GM19099 (cell line): ENCODE data around the gene BIRC5.

Experiments used
- POLR2A ChIP-seq: IDR thresholded peaks from 3 replicates; pipeline ENCODE4 v1.6.1; 2011; ENCODE audit warnings: low read depth; ENCODE audit not compliant: insufficient read length; ENCODE audit errors: extremely low read depth

BIRC5 gene

DNA sequence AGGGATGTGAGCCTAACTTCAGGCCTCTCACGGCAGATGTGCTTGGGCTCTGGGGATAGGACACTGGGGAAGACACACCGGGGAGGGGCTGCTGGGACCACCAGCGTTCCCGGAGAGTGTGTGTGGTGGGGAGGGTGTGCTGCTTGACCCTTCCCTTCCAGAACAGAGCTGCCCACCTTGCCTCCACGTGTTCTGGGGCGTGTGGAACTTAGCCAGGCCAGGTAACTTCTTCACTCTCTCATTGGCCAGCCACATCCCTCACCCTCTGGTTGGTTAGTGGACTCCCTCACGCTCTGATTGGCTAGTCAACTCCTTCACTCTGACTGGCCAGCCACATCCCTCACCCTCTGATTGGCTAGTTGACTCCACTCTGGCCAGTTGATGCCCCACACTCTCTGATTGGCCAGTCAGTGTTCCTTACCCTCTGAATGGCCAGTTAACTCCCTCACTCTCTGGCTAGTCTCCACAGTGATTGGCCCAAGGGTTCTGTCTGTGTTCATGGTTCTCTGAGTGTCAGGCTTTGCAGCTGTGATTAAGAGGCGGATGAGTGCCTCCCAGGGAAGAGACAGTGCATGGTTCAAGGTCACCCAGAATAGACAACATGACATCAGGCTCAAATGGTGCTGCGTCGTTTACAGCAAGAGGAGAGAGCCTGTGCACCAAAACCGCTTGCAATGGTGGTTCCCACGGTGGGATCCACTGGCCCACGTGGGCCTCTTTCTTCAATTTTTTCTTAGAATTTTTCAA is 27.4 kb downstream of the BIRC5 start:
- no peak for TF ChIP-seq POLR2A

DNA sequence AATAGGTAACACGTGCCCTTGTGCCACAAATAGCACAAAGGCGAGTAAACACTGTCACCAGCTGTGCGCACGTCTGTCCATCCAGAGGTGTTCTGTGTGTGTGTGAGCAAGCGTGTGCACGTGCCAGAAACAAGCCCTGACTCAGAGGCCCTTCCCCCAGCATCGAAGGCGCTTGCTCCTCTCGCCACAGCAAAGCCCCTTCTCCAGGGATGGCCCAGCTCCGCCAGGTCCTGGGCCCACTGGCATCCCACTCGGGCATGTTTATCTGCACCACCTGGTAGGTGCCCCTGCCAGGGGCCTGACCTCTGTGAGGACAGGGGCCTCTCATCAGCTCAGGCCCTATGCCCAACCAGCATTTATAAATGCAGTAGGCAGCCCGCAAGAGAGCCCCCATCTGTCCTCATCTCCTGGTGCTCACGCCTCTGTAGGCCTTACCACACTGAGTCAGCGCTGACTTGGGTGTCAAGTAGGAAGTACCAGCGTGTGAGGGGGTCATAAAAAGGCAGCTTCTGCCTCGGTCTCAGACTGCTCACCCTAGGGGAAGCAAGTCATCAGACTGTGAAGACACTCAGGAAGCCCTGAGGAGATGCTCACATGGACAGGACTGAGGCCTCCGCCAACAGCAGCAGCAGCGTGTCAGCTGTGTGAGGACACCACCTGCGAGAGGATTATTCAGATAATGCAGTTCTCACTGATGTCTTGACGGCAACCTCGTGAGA is 28.1 kb downstream of the BIRC5 start:
- no peak for TF ChIP-seq POLR2A

DNA sequence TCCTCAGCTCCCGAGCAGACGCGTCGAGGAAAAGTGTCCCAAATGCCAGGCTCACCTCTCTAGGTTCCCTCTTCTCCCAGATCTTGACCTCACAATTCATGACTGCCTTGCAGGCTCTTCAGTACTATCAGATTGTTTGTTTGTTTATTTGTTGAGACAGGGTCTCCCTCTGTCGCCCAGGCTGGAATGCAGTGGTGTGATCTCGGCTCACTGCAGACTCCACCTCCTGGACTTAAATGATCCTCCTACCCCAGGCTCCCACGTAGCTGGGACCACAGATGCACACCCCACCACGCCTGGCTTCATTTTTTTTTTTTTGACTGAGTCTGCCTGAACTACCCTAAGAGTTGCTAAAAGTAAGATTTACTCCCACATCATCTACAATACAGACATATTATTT is 33.3 kb downstream of the BIRC5 start:
- TF ChIP-seq POLR2A = no peak

DNA sequence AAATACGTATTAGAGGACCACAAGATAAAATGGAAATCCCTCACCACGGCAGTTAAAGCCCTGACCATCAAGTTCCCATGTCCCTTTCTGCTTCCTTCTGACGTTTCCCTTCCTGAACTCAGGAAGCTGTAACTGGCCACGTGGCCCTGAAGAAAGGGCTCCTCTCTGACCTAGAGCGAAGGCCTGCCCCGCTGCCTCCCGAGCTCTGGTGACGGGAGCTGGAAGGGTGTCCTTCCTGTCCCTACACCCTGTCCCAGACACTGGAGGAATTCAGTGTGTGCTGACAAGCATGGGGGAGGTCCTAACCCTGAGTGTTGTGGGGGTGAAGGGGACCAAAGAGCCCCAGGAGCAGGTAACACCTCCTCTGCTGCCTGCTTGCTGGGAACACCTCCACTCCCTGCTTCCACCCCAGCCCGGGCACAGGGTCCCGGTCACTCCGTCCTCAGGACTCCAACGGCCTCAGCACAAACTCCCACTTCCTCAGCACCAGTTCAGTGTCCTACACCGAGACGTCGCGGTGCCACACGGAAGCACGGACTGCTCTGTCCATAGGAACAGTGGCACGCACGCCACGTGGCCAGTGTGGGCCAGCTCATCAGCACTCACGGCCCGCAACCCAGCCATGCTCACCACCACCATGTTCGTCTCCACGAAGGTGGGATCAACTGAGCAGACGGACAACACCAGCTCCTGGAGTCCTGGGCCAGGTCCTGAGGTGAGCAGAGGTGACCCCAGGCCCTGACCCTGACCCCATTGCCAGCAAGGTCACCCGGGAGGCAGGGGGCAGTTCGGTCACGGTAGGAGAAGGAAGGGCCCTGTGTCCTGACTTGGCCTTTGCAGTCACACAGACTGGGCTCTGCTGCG is 34.2 kb downstream of the BIRC5 start:
- TF ChIP-seq POLR2A = no peak

DNA sequence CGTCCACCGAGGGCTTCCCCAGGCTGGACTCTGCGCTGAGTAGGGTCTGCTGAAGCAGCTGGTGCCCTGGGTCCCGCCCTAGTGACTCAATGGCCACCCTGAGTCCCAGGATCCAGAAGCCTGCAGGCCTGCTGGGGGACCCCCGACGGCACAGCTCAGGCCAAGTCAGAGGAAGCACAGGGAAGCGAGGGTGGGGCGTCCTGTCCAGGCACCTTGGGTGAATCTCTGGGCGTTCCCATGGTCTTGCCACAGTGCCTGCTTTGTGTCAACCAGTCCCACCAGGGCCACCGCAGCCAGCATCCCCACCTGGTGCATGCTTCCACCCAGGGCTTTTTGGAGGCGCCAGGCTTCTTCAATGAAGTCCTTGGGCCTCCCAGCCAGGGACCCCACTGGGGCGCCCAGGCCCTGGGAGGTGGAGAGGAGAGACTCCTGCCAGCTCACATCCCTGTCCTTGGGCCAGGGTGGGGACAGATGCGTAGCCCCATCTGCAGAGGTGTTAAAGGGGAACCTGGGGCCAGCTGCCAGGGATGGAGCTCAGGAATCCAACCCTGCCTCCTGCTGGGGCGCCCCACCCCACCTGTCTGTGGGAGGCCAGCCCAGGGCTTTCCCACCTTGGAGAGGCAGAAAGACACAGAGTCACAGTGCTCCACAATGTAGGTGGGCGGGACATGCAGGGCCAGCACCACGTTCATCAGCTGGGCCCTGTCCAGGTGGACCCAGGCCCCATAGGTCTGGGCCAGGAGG is 35.2 kb downstream of the BIRC5 start:
- TF ChIP-seq POLR2A = no peak

DNA sequence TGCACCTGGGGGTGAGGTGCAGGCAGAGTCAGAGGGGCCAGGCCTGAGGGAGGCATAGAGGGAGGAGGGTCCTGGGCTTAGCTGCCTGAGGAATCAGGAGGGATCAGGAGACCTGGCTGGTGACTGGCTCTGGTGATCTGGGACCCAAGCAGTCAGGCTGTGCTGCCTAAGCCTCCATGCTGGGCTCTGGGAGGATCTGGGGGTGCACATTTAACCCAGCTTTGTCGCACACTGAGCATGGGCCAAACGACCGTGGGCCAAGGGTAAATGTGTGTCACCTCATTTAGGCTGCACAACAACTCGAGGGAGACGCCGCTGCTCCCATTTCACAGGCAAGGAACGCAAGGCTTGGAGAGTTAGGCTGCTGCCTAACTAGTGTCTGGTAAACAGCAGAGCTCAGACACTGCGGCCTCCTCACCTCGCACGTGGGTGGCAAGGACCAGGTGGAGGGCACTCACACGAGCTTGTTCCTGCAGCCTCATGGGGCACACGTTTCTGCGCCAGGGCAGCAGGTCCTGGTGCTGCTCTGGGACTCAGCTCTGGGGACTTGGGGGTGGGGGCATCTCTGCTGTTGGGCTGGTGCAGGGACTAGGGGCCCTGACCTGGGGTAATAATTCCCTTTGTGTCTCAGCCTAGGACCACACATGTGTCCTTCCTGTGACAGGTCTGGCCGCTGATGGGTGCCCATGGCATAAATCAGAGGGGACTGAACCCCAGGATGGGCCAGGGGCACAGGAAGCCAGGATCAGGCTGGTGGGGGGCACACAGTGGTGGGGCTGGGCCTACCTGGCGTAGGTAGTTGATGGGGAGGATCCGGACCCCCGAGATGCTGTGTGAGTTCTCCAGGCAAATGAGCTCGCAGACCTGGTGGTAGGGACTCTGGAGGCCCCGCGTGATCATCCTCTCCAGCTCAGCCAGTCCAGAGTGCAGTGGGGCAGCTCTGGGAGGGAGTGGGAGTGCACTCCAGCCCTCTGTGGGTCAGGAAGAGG is 36.1 kb downstream of the BIRC5 start:
- TF ChIP-seq POLR2A = no peak

DNA sequence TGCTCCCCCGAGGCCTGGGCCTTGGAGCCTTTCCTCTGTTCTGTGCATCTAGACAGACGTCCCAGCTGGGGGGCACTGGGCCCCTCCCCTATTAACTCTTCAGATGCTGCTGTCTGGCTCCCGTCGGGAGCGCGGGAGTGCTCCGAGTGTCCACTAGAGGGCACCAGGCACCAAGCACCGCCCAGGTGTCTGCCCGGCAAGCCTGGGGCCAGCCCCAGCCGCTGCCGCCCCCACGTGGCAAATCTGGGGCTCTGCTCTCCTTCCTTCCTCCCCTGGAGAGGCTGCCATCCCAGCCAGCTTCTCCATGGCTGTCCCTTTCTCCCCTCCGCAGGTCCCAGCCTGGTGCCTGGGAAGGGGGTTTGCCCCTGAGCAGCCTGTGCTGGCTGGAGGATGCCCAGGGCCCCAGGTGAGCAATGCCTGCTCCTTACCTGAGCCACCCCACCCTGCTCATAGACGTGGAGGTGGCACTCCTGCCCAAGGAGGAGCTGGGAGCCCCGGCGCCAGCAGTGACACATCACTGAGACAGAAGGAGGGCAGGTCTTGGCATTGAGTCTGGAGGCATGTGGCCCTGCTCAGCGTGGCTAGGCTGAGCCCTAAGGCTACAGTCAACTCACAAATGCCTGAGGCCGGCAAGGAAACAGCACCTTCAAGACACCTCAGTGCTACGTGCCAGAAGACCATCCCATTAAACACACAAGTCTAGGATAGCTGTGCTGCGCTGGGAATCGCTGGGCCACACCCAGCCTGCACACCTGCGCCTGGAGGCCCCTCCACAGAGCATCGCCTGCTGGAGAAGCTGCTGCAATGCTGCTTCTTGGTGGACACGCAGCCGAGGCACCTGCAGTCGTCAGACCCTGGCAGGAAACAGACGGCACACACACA is 37.1 kb downstream of the BIRC5 start:
- no peak for TF ChIP-seq POLR2A

DNA sequence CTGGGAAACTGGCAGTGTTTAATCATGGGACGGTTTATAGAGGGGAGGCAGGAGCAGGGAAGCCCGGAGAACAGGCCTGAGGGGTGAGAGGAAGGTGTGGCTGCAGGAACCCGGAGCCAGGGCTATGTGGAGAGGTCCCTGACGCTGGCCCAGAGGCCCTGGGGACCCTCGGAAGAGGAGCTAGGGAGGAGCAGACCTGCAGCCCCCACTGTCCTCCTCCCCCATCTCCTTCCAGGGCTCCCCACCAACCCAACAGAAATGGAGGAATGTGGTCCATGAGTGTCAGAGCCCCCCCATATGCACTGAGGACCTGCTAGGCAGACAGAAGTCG is 37.7 kb downstream of the BIRC5 start:
- no peak for TF ChIP-seq POLR2A

DNA sequence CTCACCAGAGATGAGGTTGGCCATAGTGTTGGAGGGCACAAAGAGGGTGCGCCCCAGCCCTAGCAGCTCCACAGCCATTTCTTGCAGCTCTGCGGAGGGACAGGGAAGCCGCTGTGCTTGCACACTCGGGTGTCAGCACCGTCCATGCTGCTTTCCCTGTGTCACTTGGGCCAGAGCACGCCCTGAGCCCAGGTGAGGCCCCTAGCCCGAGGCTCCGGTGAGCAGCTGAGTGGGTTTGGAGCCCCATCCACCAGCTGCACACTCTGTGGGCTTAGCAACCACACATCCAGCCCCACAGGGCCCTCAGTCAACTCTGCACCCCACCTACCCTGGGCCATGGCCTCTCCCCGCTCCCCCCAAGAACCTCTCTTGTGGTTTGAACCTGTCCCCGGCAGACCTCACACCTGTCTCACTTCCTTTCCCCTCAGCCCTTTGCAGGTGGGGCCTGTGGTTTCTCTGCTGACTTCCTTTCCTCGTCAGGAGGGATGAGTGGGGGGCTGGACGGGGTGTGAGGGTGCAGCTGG is 38.1 kb downstream of the BIRC5 start:
- TF ChIP-seq POLR2A = no peak

DNA sequence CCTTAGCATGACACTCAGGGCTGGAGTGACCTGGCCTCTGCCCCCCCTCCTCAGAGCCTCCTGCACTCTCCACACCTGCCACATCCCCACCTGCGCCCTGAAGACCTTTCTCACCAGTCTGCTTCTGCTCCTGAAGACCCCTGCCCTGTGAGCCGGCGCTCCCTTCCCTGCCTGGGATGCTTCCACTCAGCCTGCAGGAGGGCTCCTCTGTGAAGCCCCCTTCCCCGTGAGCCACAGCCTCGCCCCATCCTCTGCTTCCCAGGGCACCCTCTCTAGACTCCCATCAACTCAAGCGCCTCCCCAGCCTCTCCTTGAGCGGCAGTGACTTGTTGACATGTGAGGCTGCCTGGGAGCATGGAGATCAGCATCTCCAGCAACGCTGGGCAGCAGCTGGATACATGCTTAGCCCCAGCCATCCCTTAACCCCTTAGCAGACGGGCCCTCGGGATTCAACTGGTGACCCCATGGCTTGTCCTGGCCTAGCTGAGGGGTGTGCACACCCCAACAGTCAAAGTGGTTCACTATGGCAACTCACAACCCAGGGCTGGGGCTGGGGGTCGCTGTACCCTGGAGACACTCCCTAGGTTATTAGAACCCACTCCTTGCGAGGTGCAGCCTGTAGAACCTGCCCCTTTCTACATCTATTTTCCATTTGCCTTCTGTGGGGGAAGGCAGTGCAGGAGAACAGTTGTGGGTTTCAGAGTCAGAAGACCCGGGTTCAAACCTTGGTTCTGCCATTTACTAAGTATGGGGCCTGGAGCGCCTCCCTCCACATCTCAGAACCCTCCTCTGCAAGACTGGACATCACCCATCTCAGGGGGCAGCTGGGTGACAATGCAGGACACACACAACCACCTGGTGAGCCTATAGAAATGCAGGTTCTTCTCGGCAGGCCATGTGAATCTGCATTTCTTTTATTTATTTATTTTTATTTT is 38.9 kb downstream of the BIRC5 start:
- no peak for TF ChIP-seq POLR2A

DNA sequence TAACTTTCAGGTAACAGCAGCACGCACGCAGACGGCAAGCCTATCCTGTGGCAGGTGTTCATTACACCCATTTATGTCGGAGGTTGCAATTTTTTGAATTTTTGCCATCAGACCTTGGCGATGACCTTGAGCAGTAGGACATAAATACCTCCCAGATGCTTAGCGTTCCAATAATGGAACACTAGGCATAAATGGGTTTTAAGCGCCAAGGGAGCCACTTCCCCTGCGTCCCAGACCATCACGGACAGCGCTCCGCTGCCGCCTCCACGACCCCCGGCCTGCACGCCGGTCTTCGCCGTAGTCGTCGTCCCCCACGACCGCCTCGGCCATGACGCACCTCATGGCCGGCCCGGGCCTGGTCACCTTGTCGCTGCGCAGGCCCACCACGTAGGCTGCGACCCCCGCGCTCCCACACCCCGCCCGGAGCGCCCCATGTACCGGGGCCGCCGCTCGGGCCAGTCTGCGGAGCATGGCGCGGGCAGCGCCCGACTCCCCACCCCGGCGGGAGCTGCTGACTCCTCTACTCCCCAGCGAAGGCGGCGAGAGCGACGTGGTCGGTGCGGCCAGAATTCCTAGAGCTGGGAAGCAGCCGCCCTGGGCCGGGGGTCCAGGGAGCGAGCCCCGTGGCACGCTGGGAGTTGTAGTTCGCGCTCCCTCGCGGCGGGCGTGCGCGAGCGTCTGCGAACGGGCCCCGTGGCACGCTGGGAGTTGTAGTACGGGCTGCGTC is 40.1 kb downstream of the BIRC5 start:
- peak; percentile 23 for TF ChIP-seq POLR2A

DNA sequence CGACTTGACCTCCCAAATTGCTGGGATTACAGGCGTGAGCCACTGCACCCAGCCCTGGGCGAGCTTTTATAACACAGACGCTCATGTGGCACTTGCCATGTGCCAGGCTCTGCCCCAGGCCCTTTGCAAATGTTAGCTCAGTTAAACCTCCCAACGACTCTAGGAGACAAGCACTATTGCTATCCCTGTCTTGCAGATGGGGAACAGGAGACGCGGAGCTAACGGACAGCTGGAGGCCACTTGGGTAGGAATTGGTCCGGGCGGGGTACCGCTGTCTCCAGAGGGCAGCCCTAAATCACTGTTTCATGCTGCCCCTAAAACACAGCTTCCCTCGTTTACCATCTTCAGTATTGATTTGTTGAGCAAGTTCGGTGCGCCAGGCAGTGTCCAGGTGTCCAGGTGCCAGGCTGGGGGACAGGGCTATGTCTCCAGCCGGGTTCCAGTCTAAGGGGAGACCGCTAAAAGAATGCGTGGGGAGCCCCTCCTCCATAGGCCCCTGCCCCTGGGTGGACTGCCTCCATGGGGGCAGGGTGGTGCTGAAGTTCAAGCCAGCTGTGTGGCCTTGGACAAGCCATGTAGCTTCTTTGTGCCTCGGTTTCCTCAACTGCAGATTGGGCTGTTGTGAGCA is 41.1 kb downstream of the BIRC5 start:
- no peak for TF ChIP-seq POLR2A
